Effector memory CD4-positive, alpha-beta T cell (primary cell): ENCODE measurements around the gene NEO1.

ENCODE experiments used
- DNase-seq, 3 donors: peaks; one replicate each; pipeline ENCODE4 v3.0.0-alpha.2; 2020
- H3K27ac ChIP-seq: 2 replicates; pipeline ENCODE4 v1.7.0; 2013; ENCODE audit warnings: mild to moderate bottlenecking, low read length, moderate library complexity; ENCODE audit not compliant: insufficient read depth, poor library complexity, severe bottlenecking
- H3K27me3 ChIP-seq: replicated peaks from 2 replicates; pipeline ENCODE4 v1.7.0; 2013; ENCODE audit warnings: mild to moderate bottlenecking, low read length; ENCODE audit not compliant: insufficient read depth, control insufficient read depth, poor library complexity, severe bottlenecking
- H3K36me3 ChIP-seq: 2 replicates; pipeline ENCODE4 v1.7.0; 2013; ENCODE audit warnings: mild to moderate bottlenecking, low read length, moderate library complexity; ENCODE audit not compliant: control insufficient read depth, insufficient read depth
- H3K4me1 ChIP-seq: 2 replicates; pipeline ENCODE4 v1.7.0; 2013; ENCODE audit warnings: low read length, mild to moderate bottlenecking; ENCODE audit not compliant: control insufficient read depth, insufficient read depth, poor library complexity, severe bottlenecking
- H3K4me3 ChIP-seq: 2 replicates; pipeline ENCODE4 v1.7.0; 2013; ENCODE audit warnings: low read length, low read depth, mild to moderate bottlenecking; ENCODE audit not compliant: insufficient read depth, poor library complexity, severe bottlenecking
- H3K9me3 ChIP-seq: 2 replicates; pipeline ENCODE4 v1.7.0; 2013; ENCODE audit warnings: mild to moderate bottlenecking, low read length, moderate library complexity; ENCODE audit not compliant: control insufficient read depth

The NEO1 gene

DNA sequence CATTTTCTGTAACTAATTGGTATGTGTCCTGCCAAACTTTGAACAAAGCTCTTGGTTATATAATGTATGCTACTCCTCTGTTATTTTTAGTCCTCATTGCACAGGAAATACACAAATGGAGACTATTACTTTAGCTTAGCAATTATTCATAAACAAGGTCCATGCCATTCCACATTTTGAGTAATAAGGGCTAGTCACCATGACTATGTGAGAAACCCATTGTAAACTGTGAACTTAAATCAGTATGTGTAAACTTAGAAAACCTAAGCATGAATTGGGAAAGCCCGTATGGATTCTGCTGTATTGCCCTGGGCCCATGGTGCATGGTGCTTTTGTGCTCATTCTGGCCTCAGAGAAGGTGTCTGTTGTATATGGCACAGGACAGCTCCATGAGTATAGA is 216.2 kb downstream of the NEO1 start:
- Histone ChIP-seq H3K4me3 (no peak overlapping the region), H3K27me3 (no peaks in the 10 kb centered on the region), H3K36me3 (no peaks in the 10 kb centered on the region), H3K9me3 (no peaks in the 10 kb centered on the region), H3K4me1 (no peaks in the 10 kb centered on the region), H3K27ac (no peak overlapping the region)
- DNase-seq = no peak

- Histone ChIP-seq H3K36me3 (no peaks in the 10 kb centered on the region), H3K4me1 (no peaks in the 10 kb centered on the region), H3K4me3 (no peak overlapping the region), H3K27ac (no peak overlapping the region), H3K27me3 (no peaks in the 10 kb centered on the region), H3K9me3 (no peaks in the 10 kb centered on the region)
- no peak for DNase-seq
These were observed 218.3 kb downstream of the NEO1 start for GRCh38 chr15:73270366-73271097.

GRCh38 chr15:73273181-73274002 is 221.1 kb downstream of the NEO1 start:
- Histone ChIP-seq H3K36me3 (no peaks in the 10 kb centered on the region), H3K9me3 (no peaks in the 10 kb centered on the region), H3K27me3 (no peaks in the 10 kb centered on the region), H3K4me3 (no peak overlapping the region), H3K27ac (no peak overlapping the region), H3K4me1 (no peaks in the 10 kb centered on the region)
- peak in 1 of 3 donors; percentile 12 for DNase-seq

DNA sequence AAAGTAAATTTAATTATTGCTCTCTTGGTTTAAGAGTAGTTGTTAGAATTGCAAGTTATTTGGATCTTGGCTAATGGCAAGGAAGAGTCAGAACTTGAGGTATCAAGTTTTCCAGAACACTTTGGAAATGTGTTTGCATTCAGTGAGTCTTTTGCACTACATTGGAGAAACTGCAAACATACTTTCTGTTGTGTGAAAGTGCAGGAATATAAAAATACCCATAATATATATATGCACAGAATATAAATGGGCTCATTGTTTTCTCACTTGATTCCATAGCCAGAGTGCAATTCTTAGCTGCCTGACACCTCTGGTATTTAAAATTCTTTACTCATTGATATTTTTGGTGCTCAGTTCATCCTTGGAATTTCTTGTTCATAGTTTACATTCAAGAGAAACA is 223.6 kb downstream of the NEO1 start:
- H3K36me3 ChIP-seq = no peaks in the 10 kb centered on the region
- no peaks in the 10 kb centered on the region for H3K9me3 ChIP-seq
- no peak overlapping the region for H3K4me3 ChIP-seq
- DNase-seq = no peak
- H3K27ac ChIP-seq = no peak overlapping the region
- H3K4me1 ChIP-seq = no peaks in the 10 kb centered on the region
- no peaks in the 10 kb centered on the region for H3K27me3 ChIP-seq

- no peak overlapping the region for H3K27ac ChIP-seq
- no peaks in the 10 kb centered on the region for H3K9me3 ChIP-seq
- H3K4me3 ChIP-seq = no peak overlapping the region
- H3K4me1 ChIP-seq = no peaks in the 10 kb centered on the region
- H3K36me3 ChIP-seq = no peaks in the 10 kb centered on the region
- no peak for DNase-seq
- H3K27me3 ChIP-seq = no peaks in the 10 kb centered on the region
These were observed 230.5 kb downstream of the NEO1 start for GRCh38 chr15:73282567-73283365.

DNA sequence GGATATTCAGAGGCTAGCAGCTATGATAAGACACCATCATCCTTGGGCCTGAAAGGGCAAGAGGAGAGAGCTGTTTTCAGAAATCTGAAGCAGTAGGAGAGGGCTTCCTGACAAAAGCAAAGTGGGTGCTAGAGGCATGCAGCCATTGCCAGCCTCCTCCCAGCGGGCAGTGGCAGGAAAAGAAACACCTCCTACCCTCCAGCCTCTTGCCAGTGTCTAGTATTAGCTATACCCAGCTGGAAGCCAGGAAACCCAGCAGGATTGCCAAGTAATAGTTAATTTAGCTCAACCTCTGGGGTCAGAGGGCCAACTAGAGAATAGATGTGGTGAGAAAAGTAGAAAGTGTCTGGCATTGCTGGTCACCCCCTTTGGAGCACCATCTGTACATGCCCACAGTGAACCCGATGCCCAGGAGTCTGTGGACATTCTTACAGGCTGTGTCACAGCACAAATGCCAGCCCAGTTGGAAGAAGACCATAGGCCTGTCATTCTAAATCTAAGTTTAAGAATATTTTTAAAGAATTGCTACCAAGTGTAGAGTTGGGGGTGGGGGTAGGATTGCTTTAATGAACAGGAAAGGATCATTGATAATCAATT is 231.2 kb downstream of the NEO1 start:
- H3K9me3 ChIP-seq = no peaks in the 10 kb centered on the region
- H3K4me1 ChIP-seq = no peaks in the 10 kb centered on the region
- no peak for DNase-seq
- no peaks in the 10 kb centered on the region for H3K36me3 ChIP-seq
- no peak overlapping the region for H3K27ac ChIP-seq
- H3K27me3 ChIP-seq = no peaks in the 10 kb centered on the region
- H3K4me3 ChIP-seq = no peak overlapping the region

- Histone ChIP-seq H3K4me3 (no peak overlapping the region), H3K36me3 (peaks cover 5% of the 10 kb centered on the region), H3K27ac (no peak overlapping the region), H3K27me3 (no peaks in the 10 kb centered on the region), H3K9me3 (no peaks in the 10 kb centered on the region), H3K4me1 (no peaks in the 10 kb centered on the region)
- no peak for DNase-seq
These were observed 231.9 kb downstream of the NEO1 start for GRCh38 chr15:73284090-73284716.

- Histone ChIP-seq H3K36me3 (peaks cover 8% of the 10 kb centered on the region), H3K4me1 (no peaks in the 10 kb centered on the region), H3K27ac (no peak overlapping the region), H3K27me3 (no peaks in the 10 kb centered on the region), H3K9me3 (no peaks in the 10 kb centered on the region), H3K4me3 (no peak overlapping the region)
- no peak for DNase-seq
These were observed 234.0 kb downstream of the NEO1 start for GRCh38 chr15:73286311-73286710.

GRCh38 chr15:73287019-73287418 is 234.8 kb downstream of the NEO1 start:
- no peak for DNase-seq
- no peaks in the 10 kb centered on the region for H3K9me3 ChIP-seq
- no peaks in the 10 kb centered on the region for H3K4me1 ChIP-seq
- no peak overlapping the region for H3K4me3 ChIP-seq
- H3K27me3 ChIP-seq = no peaks in the 10 kb centered on the region
- H3K27ac ChIP-seq = no peak overlapping the region
- H3K36me3 ChIP-seq = peaks cover 8% of the 10 kb centered on the region
